B cell (primary cell): ENCODE measurements around the gene SDCCAG8. TPM values are rescaled to one million over a fixed set of nuclear protein-coding genes. Genes with fewer than 3 reads are reported as not detected.
A peak's percentile ranks its signal among the peaks of the same experiment; 100 is the strongest.

ENCODE experiments used
- ATAC-seq: fragments of 200-7000 bp; cut with Tn5 transposase; one replicate; pipeline ENCODE4 v1.10.0; 2021; ENCODE audit warnings: low read depth, mild to moderate bottlenecking, moderate number of reproducible peaks, moderate library complexity
- CTCF ChIA-PET: fragments of 350-600 bp; sonication (Branson Sonifier 250); formaldehyde crosslinking; loops from one replicate; lab custom pipeline; 2021; ENCODE audit warnings: antibody characterized with exemption, inconsistent platforms; lab: Charles Lee
- POLR2A ChIA-PET: fragments of 350-600 bp; sonication (Branson Sonifier 250); formaldehyde crosslinking; loops from one replicate; lab custom pipeline; 2021; ENCODE audit warnings: antibody characterized with exemption; lab: Charles Lee
- DNase-seq: peaks from one replicate; pipeline ENCODE4 v3.0.0; 2013
- H2AFZ ChIP-seq: 2 replicates; pipeline ENCODE4 v1.6.1; 2012; ENCODE audit warnings: mild to moderate bottlenecking, low read depth, low read length; ENCODE audit not compliant: insufficient read depth, poor library complexity, severe bottlenecking
- H3K27ac ChIP-seq, 2 donors: 1 replicate in 1 of 2; 2 replicates in 1 of 2; pipeline ENCODE4 v1.5.1; 2012 to 2013; ENCODE audit warnings: low read length in 2 of 2, mild to moderate bottlenecking in 2 of 2, moderate library complexity in 1 of 2
- H3K27me3 ChIP-seq, 4 experiments: fragments of 200-600 bp in 1 of 4; sonication (generic) in 1 of 4; replicated peaks in 1 of 4; 1 replicate in 2 of 4; 2 replicates in 2 of 4; pipeline versions ENCODE4 v1.6.1 to v1.7.0; 2013 to 2016; ENCODE audit warnings: low read length in 3 of 4, mild to moderate bottlenecking in 2 of 4, mixed read lengths in 1 of 4, moderate library complexity in 1 of 4; ENCODE audit not compliant: insufficient read depth in 4 of 4, control insufficient read depth in 3 of 4; ENCODE audit errors: control extremely low read depth in 1 of 4
- H3K36me3 ChIP-seq, 2 experiments: replicated peaks in 1 of 2; 1 replicate in 1 of 2; 2 replicates in 1 of 2; pipeline versions ENCODE4 v1.6.1 to v1.7.1; 2013; ENCODE audit warnings: low read length in 1 of 2; ENCODE audit not compliant: insufficient read depth in 2 of 2, control insufficient read depth in 1 of 2; ENCODE audit errors: control extremely low read depth in 1 of 2, extremely low read depth in 1 of 2
- H3K4me1 ChIP-seq, 2 donors: fragments of 200-600 bp in 1 of 2; sonication (generic) in 1 of 2; 1 replicate in 1 of 2; 2 replicates in 1 of 2; pipeline versions ENCODE4 v1.5.1 to v1.6.1; 2013 to 2017; ENCODE audit warnings: low read length in 2 of 2; ENCODE audit not compliant: control insufficient read depth in 2 of 2, insufficient read depth in 2 of 2
- H3K4me2 ChIP-seq: replicated peaks from 2 replicates; pipeline ENCODE3; 2012; ENCODE audit warnings: mild to moderate bottlenecking, low read depth, low read length; ENCODE audit not compliant: poor library complexity, severe bottlenecking
- H3K4me3 ChIP-seq, 5 experiments: fragments of 200-600 bp in 1 of 5; sonication (generic) in 1 of 5; 1 replicate in 3 of 5; 2 replicates in 2 of 5; pipeline versions ENCODE4 v1.5.1 to v1.7.0; 2011 to 2016; ENCODE audit warnings: low read length in 4 of 5, mild to moderate bottlenecking in 4 of 5, low read depth in 2 of 5, control low read depth in 1 of 5, moderate library complexity in 1 of 5; ENCODE audit not compliant: insufficient read depth in 1 of 5; ENCODE audit errors: control extremely low read depth in 1 of 5, extremely low read depth in 1 of 5
- H3K79me2 ChIP-seq: fragments of 200-600 bp; sonication (generic); one replicate; pipeline ENCODE4 v1.6.0; 2016; ENCODE audit warnings: low read length; ENCODE audit not compliant: control insufficient read depth, insufficient read depth
- H3K9ac ChIP-seq: fragments of 200-600 bp; sonication (generic); 2 replicates; pipeline ENCODE4 v1.6.1; 2017; ENCODE audit warnings: mild to moderate bottlenecking, low read length, moderate library complexity
- H3K9me3 ChIP-seq, 3 donors: one replicate each; pipeline versions ENCODE4 v1.6.1 to v1.7.1; 2013; ENCODE audit warnings: low read length in 2 of 3; ENCODE audit not compliant: control insufficient read depth in 2 of 3, insufficient read depth in 1 of 3; ENCODE audit errors: control extremely low read depth in 1 of 3
- H4K20me1 ChIP-seq: 2 replicates; pipeline ENCODE4 v1.6.0; 2012; ENCODE audit warnings: mild to moderate bottlenecking, low read length; ENCODE audit not compliant: insufficient read depth, control insufficient read depth, poor library complexity, severe bottlenecking
- H3K27ac Mint-ChIP-seq: one replicate; pipeline ENCODE4 v1.8.0; 2021; ENCODE audit warnings: mixed read lengths
- H3K27me3 Mint-ChIP-seq: one replicate; pipeline ENCODE4 v1.8.0; 2021; ENCODE audit warnings: mixed read lengths
- H3K4me1 Mint-ChIP-seq: one replicate; pipeline ENCODE4 v1.8.0; 2021; ENCODE audit warnings: mixed read lengths
- H3K4me3 Mint-ChIP-seq: one replicate; pipeline ENCODE4 v1.8.0; 2021; ENCODE audit warnings: mixed read lengths
- H3K9me3 Mint-ChIP-seq: one replicate; pipeline ENCODE4 v1.8.0; 2022; ENCODE audit warnings: mixed read lengths; ENCODE audit not compliant: insufficient read depth
- CTCF ChIP-seq: fragments of 200-600 bp; IDR thresholded peaks from one replicate; pipeline ENCODE4 v1.8.0; 2022; ENCODE audit warnings: antibody characterized with exemption, mild to moderate bottlenecking
- EZH2 ChIP-seq: IDR thresholded peaks from 2 replicates; pipeline ENCODE4 v1.6.1; 2012; ENCODE audit warnings: borderline replicate concordance, low read depth, mild to moderate bottlenecking, moderate library complexity, low read length; ENCODE audit not compliant: insufficient read depth, poor library complexity, severe bottlenecking
- WGBS: methylation state at CpG from one replicate; pipeline ENCODE4 v1.1.5; 2013; ENCODE audit warnings: missing lambda C conversion rate; ENCODE audit not compliant: insufficient coverage; 5-methylcytosine and 5-hydroxymethylcytosine counted together
- intact Hi-C: fragments of 100-400 bp; cut with micrococcal nuclease; formaldehyde crosslinking; loops from one replicate; pipeline ENCODE4 v1.10.0; 2022
- polyA plus RNA-seq: library from polyadenylated mRNA; depleted of rRNA; stranded (reverse); fragments of >200 nt; gene quantifications from 2 replicates; pipeline ENCODE4 v1.2.3, GENCODE V29; 2012
- total RNA-seq, 2 donors: library from RNA; stranded (reverse); fragments of 120-200 nt in 1 of 2; gene quantifications; 1 replicate in 1 of 2; 2 replicates in 1 of 2; pipeline versions ENCODE4 v1.2.3 to v1.2.4, GENCODE V29; 2013 to 2022

The SDCCAG8 gene
- total and polyA plus RNA-seq, 2 donors (not counting 1 experiment from before 2014, with no cell fraction given): 37.1 to 60.7 TPM

GRCh38 chr1:243481101-243481500 is 225.3 kb downstream of the SDCCAG8 start:
- Histone ChIP-seq H3K4me3 (no peak overlapping the region), H4K20me1 (no peaks in the 10 kb centered on the region), H3K9me3 (peaks cover 0 to 3% (median 0%) of the 10 kb centered on the region in 3 donors), H3K4me1 (peaks cover 9 to 12% of the 10 kb centered on the region in 2 donors), H3K36me3 (no peaks in the 10 kb centered on the region), H3K9ac (no peak overlapping the region), H3K27me3 (peaks cover 0 to 12% (median 0%) of the 10 kb centered on the region in 4 experiments), H3K4me2 (no peak overlapping the region), H3K79me2 (no peaks in the 10 kb centered on the region), H3K27ac (no peak overlapping the region), H2AFZ (no peak overlapping the region)
- peaks cover 4% of the 10 kb centered on the region for H3K27me3 Mint-ChIP-seq
- WGBS: 88% methylated on average over 5 of the region's 5 CpGs
- no peak overlapping the region for H3K4me3 Mint-ChIP-seq
- intact Hi-C loops: no loop called here
- peaks cover 21% of the 10 kb centered on the region for H3K4me1 Mint-ChIP-seq
- POLR2A ChIA-PET: no interaction called here
- no peaks in the 10 kb centered on the region for H3K9me3 Mint-ChIP-seq
- no peak overlapping the region for H3K27ac Mint-ChIP-seq
- DNase-seq (no peak), ATAC-seq (no peak)
- no peak for TF ChIP-seq EZH2
- no peak for TF ChIP-seq CTCF
- CTCF ChIA-PET: no interaction called here

GRCh38 chr1:243482141-243483022 is 226.5 kb downstream of the SDCCAG8 start:
- intact Hi-C loops: no loop called here
- Histone ChIP-seq H3K79me2 (no peaks in the 10 kb centered on the region), H3K27ac (peak overlapping the region in 1 of 2 donors; percentile 37), H3K27me3 (peaks cover 0 to 12% (median 0%) of the 10 kb centered on the region in 4 experiments), H3K36me3 (no peaks in the 10 kb centered on the region), H2AFZ (peak overlapping the region; percentile 60), H3K4me1 (peaks cover 9 to 12% of the 10 kb centered on the region in 2 donors), H3K9ac (peak overlapping the region; percentile 72), H3K4me3 (peak overlapping the region in 4 of 5 experiments; percentile 37 to 75 (median 48)), H3K4me2 (peak overlapping the region; percentile 95), H3K9me3 (peaks cover 0 to 3% (median 0%) of the 10 kb centered on the region in 3 donors), H4K20me1 (no peaks in the 10 kb centered on the region)
- ATAC-seq: peak; percentile 14
- H3K9me3 Mint-ChIP-seq: no peaks in the 10 kb centered on the region
- H3K4me1 Mint-ChIP-seq: peaks cover 21% of the 10 kb centered on the region
- H3K4me3 Mint-ChIP-seq: peak overlapping the region; percentile 84
- ChIA-PET POLR2A (interaction anchor here (1.4 kb wide), 1 partner anchor 20 kb away, joined by 5 read pairs; no protein-coding TSS in a partner anchor), CTCF (interaction anchor here (0.7 to 1.2 kb wide), 2 partner anchors 21 to 139 kb away, joined by 3 read pairs; no protein-coding TSS in a partner anchor)
- peaks cover 4% of the 10 kb centered on the region for H3K27me3 Mint-ChIP-seq
- no peak for DNase-seq
- TF ChIP-seq CTCF (no peak), EZH2 (no peak)
- 36% methylated on average over 22 of the region's 25 CpGs for WGBS
- no peak overlapping the region for H3K27ac Mint-ChIP-seq
